ENCODE results near the gene PEPD.

PEPD gene

DNA sequence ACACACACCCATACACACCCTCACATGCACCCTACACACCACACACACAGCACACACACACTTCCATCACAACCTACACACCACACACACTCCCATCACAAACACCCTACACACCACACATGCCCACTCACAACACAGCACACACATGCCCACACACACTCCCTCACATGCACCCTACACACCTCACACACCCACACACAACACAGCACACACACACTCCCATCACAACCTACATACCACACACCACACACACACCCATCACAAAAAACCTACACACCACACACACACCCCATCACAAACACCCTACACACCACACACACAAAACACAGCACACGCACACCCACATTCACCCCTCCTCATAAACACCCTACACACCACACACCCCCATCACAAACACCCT is 15.1 kb downstream of the PEPD start:
- Histone ChIP-seq H3F3A (ENCODE audit: insufficient read depth, low read length) (no peaks in the 10 kb centered on the region), H3K4me3 (ENCODE audit: low read length) (no peak overlapping the region), H3K9me3 (replicated peaks; ENCODE audit: insufficient read depth, low read length) (no peaks in the 10 kb centered on the region), H3K36me3 (replicated peaks; ENCODE audit: insufficient read depth, low read length) (no peaks in the 10 kb centered on the region), H3K9ac (ENCODE audit: low read length) (no peak overlapping the region), H3K9me2 (replicated peaks; ENCODE audit: insufficient read depth, low read length) (no peaks in the 10 kb centered on the region), H3K79me2 (ENCODE audit: low read length) (no peaks in the 10 kb centered on the region), H4K20me1 (ENCODE audit: insufficient read depth, low read length) (no peaks in the 10 kb centered on the region), H3K4me1 (ENCODE audit: low read length) (no peaks in the 10 kb centered on the region), H3K27me3 (replicated peaks; ENCODE audit: insufficient read depth, low read length) (no peaks in the 10 kb centered on the region), H3K4me2 (ENCODE audit: low read depth, low read length) (no peak overlapping the region), H2AFZ (ENCODE audit: low read length) (no peak overlapping the region), H3K27ac (ENCODE audit: low read length) (no peak overlapping the region)
- DNase-seq: no peak
- TF ChIP-seq EZH2 (optimal IDR thresholded peaks at IDR 0.05; ENCODE audit: low read depth, low read length) (no peak), EZH2phosphoT487 (IDR thresholded peaks at IDR 0.05; ENCODE audit: low read length) (no peak)
- TF ChIP-seq, protein P1, sequence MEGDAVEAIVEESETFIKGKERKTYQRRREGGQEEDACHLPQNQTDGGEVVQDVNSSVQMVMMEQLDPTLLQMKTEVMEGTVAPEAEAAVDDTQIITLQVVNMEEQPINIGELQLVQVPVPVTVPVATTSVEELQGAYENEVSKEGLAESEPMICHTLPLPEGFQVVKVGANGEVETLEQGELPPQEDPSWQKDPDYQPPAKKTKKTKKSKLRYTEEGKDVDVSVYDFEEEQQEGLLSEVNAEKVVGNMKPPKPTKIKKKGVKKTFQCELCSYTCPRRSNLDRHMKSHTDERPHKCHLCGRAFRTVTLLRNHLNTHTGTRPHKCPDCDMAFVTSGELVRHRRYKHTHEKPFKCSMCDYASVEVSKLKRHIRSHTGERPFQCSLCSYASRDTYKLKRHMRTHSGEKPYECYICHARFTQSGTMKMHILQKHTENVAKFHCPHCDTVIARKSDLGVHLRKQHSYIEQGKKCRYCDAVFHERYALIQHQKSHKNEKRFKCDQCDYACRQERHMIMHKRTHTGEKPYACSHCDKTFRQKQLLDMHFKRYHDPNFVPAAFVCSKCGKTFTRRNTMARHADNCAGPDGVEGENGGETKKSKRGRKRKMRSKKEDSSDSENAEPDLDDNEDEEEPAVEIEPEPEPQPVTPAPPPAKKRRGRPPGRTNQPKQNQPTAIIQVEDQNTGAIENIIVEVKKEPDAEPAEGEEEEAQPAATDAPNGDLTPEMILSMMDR (IDR thresholded peaks at IDR 0.05; ENCODE audit: low read length): no peak

DNA sequence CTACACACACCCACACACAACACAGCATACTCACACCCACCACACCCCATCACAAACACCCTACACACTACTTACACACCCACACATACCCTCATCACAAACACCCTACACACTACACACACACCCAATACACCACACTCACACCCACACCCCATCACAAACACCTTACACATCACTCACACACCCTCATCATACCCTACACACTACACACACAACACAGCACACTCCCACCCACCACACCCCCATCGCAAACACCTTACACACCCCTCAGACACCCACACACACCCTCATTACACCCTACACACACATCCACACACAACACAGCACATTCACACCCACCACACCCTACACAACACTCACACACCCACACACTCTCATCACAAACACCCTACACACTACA is 15.8 kb downstream of the PEPD start:
- Histone ChIP-seq H3K79me2 (ENCODE audit: low read length) (no peaks in the 10 kb centered on the region), H3K9me2 (replicated peaks; ENCODE audit: insufficient read depth, low read length) (no peaks in the 10 kb centered on the region), H3K4me3 (ENCODE audit: low read length) (no peak overlapping the region), H2AFZ (ENCODE audit: low read length) (no peak overlapping the region), H3K27me3 (replicated peaks; ENCODE audit: insufficient read depth, low read length) (no peaks in the 10 kb centered on the region), H3K4me2 (ENCODE audit: low read depth, low read length) (no peak overlapping the region), H4K20me1 (ENCODE audit: insufficient read depth, low read length) (no peaks in the 10 kb centered on the region), H3K27ac (ENCODE audit: low read length) (no peak overlapping the region), H3K4me1 (ENCODE audit: low read length) (no peaks in the 10 kb centered on the region), H3K9ac (ENCODE audit: low read length) (no peak overlapping the region), H3K9me3 (replicated peaks; ENCODE audit: insufficient read depth, low read length) (no peaks in the 10 kb centered on the region), H3F3A (ENCODE audit: insufficient read depth, low read length) (no peaks in the 10 kb centered on the region), H3K36me3 (replicated peaks; ENCODE audit: insufficient read depth, low read length) (no peaks in the 10 kb centered on the region)
- TF ChIP-seq EZH2phosphoT487 (IDR thresholded peaks at IDR 0.05; ENCODE audit: low read length) (no peak), EZH2 (optimal IDR thresholded peaks at IDR 0.05; ENCODE audit: low read depth, low read length) (no peak)
- TF ChIP-seq, protein P1 (IDR thresholded peaks at IDR 0.05; ENCODE audit: low read length): no peak
- no peak for DNase-seq

DNA sequence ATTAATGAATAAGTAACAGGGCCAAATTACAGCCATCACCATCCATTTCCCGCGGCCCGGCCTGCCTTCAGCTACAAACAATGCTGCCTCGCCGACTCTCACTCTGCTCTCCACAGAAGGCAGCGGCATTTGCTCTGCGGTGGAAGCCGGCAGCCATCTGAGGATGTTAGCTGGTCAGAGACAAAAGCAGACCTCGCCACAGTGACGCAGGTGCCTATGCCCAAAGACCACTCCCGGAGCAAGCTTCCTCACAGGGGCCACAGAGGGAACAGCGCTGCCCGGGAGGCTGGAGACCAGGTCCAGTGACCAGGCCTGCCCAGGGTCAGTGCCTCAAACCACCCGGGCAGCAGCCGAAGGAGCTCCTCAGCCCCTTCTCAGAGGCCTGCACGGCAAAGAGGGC is 16.4 kb downstream of the PEPD start:
- no peak for TF ChIP-seq EZH2 (optimal IDR thresholded peaks at IDR 0.05; ENCODE audit: low read depth, low read length)
- TF ChIP-seq, protein P1 (IDR thresholded peaks at IDR 0.05; ENCODE audit: low read length): no peak
- TF ChIP-seq EZH2phosphoT487 (IDR thresholded peaks at IDR 0.05; ENCODE audit: low read length): no peak
- no peaks in the 10 kb centered on the region for H3K9me2 ChIP-seq (replicated peaks; ENCODE audit: insufficient read depth, low read length)
- H3K4me3 ChIP-seq (ENCODE audit: low read length): no peak overlapping the region
- no peaks in the 10 kb centered on the region for H3F3A ChIP-seq (ENCODE audit: insufficient read depth, low read length)
- H3K4me1 ChIP-seq (ENCODE audit: low read length): no peaks in the 10 kb centered on the region
- no peak overlapping the region for H2AFZ ChIP-seq (ENCODE audit: low read length)
- H3K27me3 ChIP-seq (replicated peaks; ENCODE audit: insufficient read depth, low read length): no peaks in the 10 kb centered on the region
- no peak overlapping the region for H3K9ac ChIP-seq (ENCODE audit: low read length)
- no peak overlapping the region for H3K4me2 ChIP-seq (ENCODE audit: low read depth, low read length)
- H3K9me3 ChIP-seq (replicated peaks; ENCODE audit: insufficient read depth, low read length): no peaks in the 10 kb centered on the region
- H3K36me3 ChIP-seq (replicated peaks; ENCODE audit: insufficient read depth, low read length): no peaks in the 10 kb centered on the region
- H3K27ac ChIP-seq (ENCODE audit: low read length): no peak overlapping the region
- H4K20me1 ChIP-seq (ENCODE audit: insufficient read depth, low read length): no peaks in the 10 kb centered on the region
- no peak for DNase-seq
- no peaks in the 10 kb centered on the region for H3K79me2 ChIP-seq (ENCODE audit: low read length)
